Muscle layer of duodenum (tissue), 2 donors: ENCODE measurements around the gene PTPN13.
"Not testable (repeated sequence)": the region's sequence is repeated elsewhere in the genome, so short reads cannot be mapped to it uniquely, and the experiment has no call there.

Experiments
- H3K27ac ChIP-seq: one replicate; pipeline ENCODE4 v1.7.0; 2013; ENCODE audit warnings: mild to moderate bottlenecking, low read length
- H3K27me3 ChIP-seq: one replicate; pipeline ENCODE4 v1.7.0; 2013; ENCODE audit warnings: low read depth, mild to moderate bottlenecking, control low read depth, low read length
- H3K36me3 ChIP-seq, 2 donors: one replicate each; pipeline ENCODE4 v1.7.0; 2013; ENCODE audit warnings: low read length in 2 of 2, control low read depth in 1 of 2, mild to moderate bottlenecking in 1 of 2; ENCODE audit not compliant: insufficient read depth in 2 of 2, control insufficient read depth in 1 of 2
- H3K4me1 ChIP-seq, 2 donors: one replicate each; pipeline ENCODE4 v1.7.0; 2013; ENCODE audit warnings: low read length in 2 of 2, mild to moderate bottlenecking in 2 of 2, control low read depth in 1 of 2, moderate library complexity in 1 of 2; ENCODE audit not compliant: insufficient read depth in 2 of 2, control insufficient read depth in 1 of 2
- H3K4me3 ChIP-seq, 2 donors: one replicate each; pipeline ENCODE4 v1.7.0; 2013; ENCODE audit warnings: low read length in 2 of 2, low read depth in 1 of 2, mild to moderate bottlenecking in 1 of 2
- H3K9me3 ChIP-seq, 2 donors: one replicate each; pipeline ENCODE4 v1.7.0; 2013; ENCODE audit warnings: low read length in 2 of 2, control low read depth in 1 of 2, mild to moderate bottlenecking in 1 of 2; ENCODE audit not compliant: control insufficient read depth in 1 of 2
- donor health status: healthy.

The PTPN13 gene

GRCh38 chr4:86653237-86653865 is 59.2 kb downstream of the PTPN13 start:
- H3K27me3 ChIP-seq, result no peaks in the 10 kb centered on the region
- H3K9me3 ChIP-seq, result peaks cover 0 to 41% of the 10 kb centered on the region in 2 donors
- no peaks in the 10 kb centered on the region for H3K4me1 ChIP-seq
- no peak overlapping the region for H3K27ac ChIP-seq
- H3K36me3 ChIP-seq, result peaks cover 0 to 3% of the 10 kb centered on the region in 2 donors
- no peak overlapping the region for H3K4me3 ChIP-seq

DNA sequence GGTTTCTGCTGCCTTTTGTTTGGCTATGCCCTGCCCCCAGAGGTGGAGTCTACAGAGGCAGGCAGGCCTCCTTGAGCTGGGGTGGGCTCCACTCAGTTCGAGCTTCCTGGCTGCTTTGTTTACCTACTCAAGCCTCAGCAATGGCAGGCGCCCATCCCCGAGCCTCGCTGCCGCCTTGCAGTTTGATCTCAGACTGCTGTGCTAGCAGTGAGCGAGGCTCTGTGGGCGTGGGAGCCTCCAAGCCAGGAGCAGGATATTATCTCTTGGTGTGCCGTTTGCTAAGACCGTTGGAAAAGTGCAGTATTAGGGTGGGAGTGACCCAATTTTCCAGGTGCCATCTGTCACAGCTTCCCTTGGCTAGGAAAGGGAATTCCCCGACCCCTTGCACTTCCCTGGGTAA is 62.7 kb downstream of the PTPN13 start:
- not testable (repeated sequence) for H3K4me1 ChIP-seq

GRCh38 chr4:86657382-86657781 is 63.3 kb downstream of the PTPN13 start:
- Histone ChIP-seq H3K4me1 (no peaks in the 10 kb centered on the region), H3K27me3 (no peaks in the 10 kb centered on the region), H3K4me3 (no peak overlapping the region), H3K9me3 (peaks cover 0 to 7% of the 10 kb centered on the region in 2 donors), H3K27ac (no peak overlapping the region), H3K36me3 (no peaks in the 10 kb centered on the region)

More for the DNA sequence above, 62.7 kb downstream of the PTPN13 start:
- not testable (repeated sequence) for H3K27me3 ChIP-seq, H3K36me3 ChIP-seq, H3K4me3 ChIP-seq, H3K27ac ChIP-seq
- H3K9me3 ChIP-seq, result peaks cover 0 to 12% of the 10 kb centered on the region in 2 donors

DNA sequence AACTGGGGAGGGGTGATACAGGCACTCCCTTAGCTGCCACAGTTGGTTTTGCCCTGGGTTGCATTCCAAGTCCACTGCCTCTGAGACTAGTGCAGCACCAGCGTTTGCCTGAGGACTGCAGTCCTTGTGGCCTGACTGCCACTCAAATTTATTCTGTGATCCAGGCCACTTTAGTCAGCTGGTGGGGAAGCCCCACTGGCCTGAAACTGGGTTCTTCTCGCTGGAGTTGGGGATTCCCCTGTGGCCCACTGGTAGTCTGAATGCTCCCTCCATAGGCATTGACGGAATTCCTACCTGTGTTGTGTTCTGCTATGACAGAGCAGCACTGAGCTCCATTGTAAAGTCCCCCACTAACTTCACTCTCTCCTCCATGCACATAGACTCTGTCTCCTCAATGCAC is 63.8 kb downstream of the PTPN13 start:
- no peaks in the 10 kb centered on the region for H3K36me3 ChIP-seq

DNA sequence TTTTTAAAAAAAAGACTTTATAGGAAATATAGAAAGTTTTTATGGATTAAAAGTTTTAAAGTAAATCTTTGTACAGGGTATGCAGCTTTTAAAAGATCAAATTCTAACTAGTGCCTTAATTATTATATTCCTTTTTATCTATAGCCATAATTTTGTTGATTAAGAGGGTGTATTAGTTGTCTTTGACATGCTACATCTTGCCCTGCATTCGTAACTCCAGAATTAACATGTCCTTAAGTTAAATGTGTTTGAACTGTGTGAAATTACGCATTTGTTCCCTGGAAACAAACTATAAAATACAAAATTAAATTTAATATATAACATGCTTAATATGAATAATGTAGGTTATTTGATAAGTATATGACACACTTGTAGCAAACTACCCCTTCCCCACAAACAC is 66.3 kb downstream of the PTPN13 start:
- Histone ChIP-seq H3K36me3 (no peaks in the 10 kb centered on the region), H3K9me3 (no peaks in the 10 kb centered on the region), H3K4me1 (no peaks in the 10 kb centered on the region), H3K4me3 (no peak overlapping the region), H3K27me3 (no peaks in the 10 kb centered on the region), H3K27ac (no peak overlapping the region)

More for the DNA sequence above, 63.8 kb downstream of the PTPN13 start:
- H3K27ac ChIP-seq, result no peak overlapping the region
- H3K9me3 ChIP-seq, result peaks cover 0 to 3% of the 10 kb centered on the region in 2 donors
- H3K27me3 ChIP-seq, result no peaks in the 10 kb centered on the region
- H3K4me3 ChIP-seq, result no peak overlapping the region
- no peaks in the 10 kb centered on the region for H3K4me1 ChIP-seq

- H3K27me3 ChIP-seq, result no peaks in the 10 kb centered on the region
- no peak overlapping the region for H3K4me3 ChIP-seq
- H3K9me3 ChIP-seq, result no peaks in the 10 kb centered on the region
- no peaks in the 10 kb centered on the region for H3K4me1 ChIP-seq
- no peaks in the 10 kb centered on the region for H3K36me3 ChIP-seq
- no peak overlapping the region for H3K27ac ChIP-seq
Observed at GRCh38 chr4:86661006-86661405, 66.9 kb downstream of the PTPN13 start.

DNA sequence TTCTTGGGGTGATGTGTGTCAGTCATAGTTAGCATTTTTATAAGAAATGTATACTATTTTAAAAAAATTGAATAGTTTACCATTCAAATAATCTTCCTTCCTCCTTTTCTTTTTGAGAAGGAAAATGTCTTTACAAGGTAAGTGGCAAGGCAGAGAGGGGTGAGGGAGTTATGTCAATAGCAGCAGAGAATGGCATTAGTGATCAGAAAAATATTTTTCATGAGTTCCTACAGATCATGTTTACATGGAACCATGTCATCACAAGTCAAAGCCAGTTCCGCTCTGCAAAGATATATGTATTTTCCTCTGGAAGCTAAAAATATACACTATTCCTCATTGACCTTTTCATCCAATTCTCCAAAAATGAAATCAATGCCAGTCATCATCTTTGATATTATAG is 67.3 kb downstream of the PTPN13 start:
- no peak overlapping the region for H3K27ac ChIP-seq
- H3K9me3 ChIP-seq, result no peaks in the 10 kb centered on the region
- no peaks in the 10 kb centered on the region for H3K4me1 ChIP-seq
- no peak overlapping the region for H3K4me3 ChIP-seq
- no peaks in the 10 kb centered on the region for H3K36me3 ChIP-seq
- H3K27me3 ChIP-seq, result no peaks in the 10 kb centered on the region

DNA sequence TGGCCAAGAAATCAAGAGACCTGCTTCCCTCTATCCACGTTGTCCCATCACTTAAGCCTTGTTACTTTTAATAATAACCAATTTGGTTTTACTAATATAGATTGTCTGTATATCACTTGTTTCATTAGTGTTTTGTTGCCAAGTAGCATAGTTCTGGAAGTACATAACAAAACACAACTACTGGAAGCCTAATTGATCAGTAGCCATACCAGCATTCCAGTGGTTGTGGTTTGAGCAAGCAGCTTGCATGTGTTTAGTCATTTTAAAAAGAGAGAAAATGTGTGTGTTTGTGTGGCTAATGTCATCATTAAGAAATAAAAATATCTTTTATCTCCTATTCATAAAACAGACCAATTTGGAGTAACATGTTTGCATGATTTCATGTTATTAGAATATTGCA is 70.8 kb downstream of the PTPN13 start:
- no peaks in the 10 kb centered on the region for H3K4me1 ChIP-seq
- H3K4me3 ChIP-seq, result no peak overlapping the region
- no peaks in the 10 kb centered on the region for H3K9me3 ChIP-seq
- no peaks in the 10 kb centered on the region for H3K27me3 ChIP-seq
- H3K36me3 ChIP-seq, result no peaks in the 10 kb centered on the region
- no peak overlapping the region for H3K27ac ChIP-seq

- Histone ChIP-seq H3K9me3 (no peaks in the 10 kb centered on the region), H3K27me3 (no peaks in the 10 kb centered on the region), H3K36me3 (no peaks in the 10 kb centered on the region), H3K27ac (no peak overlapping the region), H3K4me1 (no peaks in the 10 kb centered on the region), H3K4me3 (no peak overlapping the region)
Observed at GRCh38 chr4:86670298-86670697, 76.2 kb downstream of the PTPN13 start.

- H3K4me1 ChIP-seq, result no peaks in the 10 kb centered on the region
- no peak overlapping the region for H3K27ac ChIP-seq
- no peaks in the 10 kb centered on the region for H3K27me3 ChIP-seq
- no peaks in the 10 kb centered on the region for H3K36me3 ChIP-seq
- no peak overlapping the region for H3K4me3 ChIP-seq
- H3K9me3 ChIP-seq, result no peaks in the 10 kb centered on the region
Observed at GRCh38 chr4:86670756-86671155, 76.6 kb downstream of the PTPN13 start.

DNA sequence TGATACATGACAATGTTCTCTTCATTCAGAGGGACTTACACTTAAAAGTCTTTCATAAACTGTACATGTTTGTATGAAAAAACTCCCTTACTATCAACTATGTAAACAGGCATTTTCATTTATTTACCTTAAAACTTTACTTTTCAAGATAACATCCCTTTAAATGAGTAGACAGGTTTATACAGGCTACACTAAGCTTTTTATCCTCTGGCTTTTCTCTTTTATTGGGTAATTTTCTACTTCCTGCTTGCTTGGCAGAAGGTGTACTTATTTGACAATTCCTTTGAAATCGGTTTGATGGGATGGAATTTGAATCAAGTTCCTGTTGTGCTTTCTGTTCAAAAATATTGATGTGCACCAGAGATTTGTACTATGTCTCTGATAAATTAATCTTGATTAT is 81.4 kb downstream of the PTPN13 start:
- Histone ChIP-seq H3K4me1 (no peaks in the 10 kb centered on the region), H3K4me3 (no peak overlapping the region), H3K27me3 (no peaks in the 10 kb centered on the region), H3K9me3 (no peaks in the 10 kb centered on the region), H3K36me3 (no peaks in the 10 kb centered on the region), H3K27ac (no peak overlapping the region)

- H3K27me3 ChIP-seq, result no peaks in the 10 kb centered on the region
- no peak overlapping the region for H3K4me3 ChIP-seq
- no peaks in the 10 kb centered on the region for H3K9me3 ChIP-seq
- H3K27ac ChIP-seq, result no peak overlapping the region
- H3K4me1 ChIP-seq, result no peaks in the 10 kb centered on the region
- no peaks in the 10 kb centered on the region for H3K36me3 ChIP-seq
Observed at GRCh38 chr4:86678796-86679195, 84.7 kb downstream of the PTPN13 start.
